GM23338 (cell line): ENCODE measurements around the gene NOS2. TPM values are rescaled to one million over a fixed set of nuclear protein-coding genes. Genes with fewer than 3 reads are reported as not detected.

Source experiments
- ATAC-seq: fragments of 200-7000 bp; cut with Tn5 transposase; 3 replicates; pipeline ENCODE4 v1.9.1; 2020
- DNase-seq: peaks from one replicate; pipeline ENCODE4 v3.0.0-alpha.2; 2015; ENCODE audit warnings: low spot score
- H2AFZ ChIP-seq: fragments of 200-600 bp; sonication (generic); 2 replicates; pipeline ENCODE4 v1.8.0; 2016; ENCODE audit warnings: antibody characterized with exemption, mild to moderate bottlenecking, moderate library complexity
- H3F3A ChIP-seq: fragments of 200-600 bp; sonication (generic); replicated peaks from 2 replicates; pipeline ENCODE4 v1.8.0; 2017; ENCODE audit warnings: antibody characterized with exemption, mixed run types, low read depth
- H3K27ac ChIP-seq: fragments of 200-600 bp; sonication (generic); 2 replicates; pipeline ENCODE4 v1.6.1; 2016; ENCODE audit warnings: low read depth
- H3K27me3 ChIP-seq: fragments of 200-600 bp; sonication (generic); 2 replicates; pipeline ENCODE4 v1.8.0; 2016; ENCODE audit warnings: mild to moderate bottlenecking, mixed run types, moderate library complexity; ENCODE audit not compliant: insufficient read depth
- H3K36me3 ChIP-seq: fragments of 200-600 bp; sonication (generic); 2 replicates; pipeline ENCODE4 v1.8.0; 2016; ENCODE audit warnings: mild to moderate bottlenecking; ENCODE audit not compliant: insufficient read depth
- H3K4me1 ChIP-seq: fragments of 200-600 bp; sonication (generic); 2 replicates; pipeline ENCODE4 v1.8.0; 2016; ENCODE audit warnings: mild to moderate bottlenecking, moderate library complexity; ENCODE audit not compliant: insufficient read depth
- H3K4me2 ChIP-seq: fragments of 200-600 bp; sonication (generic); 2 replicates; pipeline ENCODE4 v1.7.1; 2017; ENCODE audit warnings: mixed run types
- H3K4me3 ChIP-seq: fragments of 200-600 bp; sonication (generic); 2 replicates; pipeline ENCODE4 v1.6.1; 2016; ENCODE audit warnings: mixed run types
- H3K79me2 ChIP-seq: fragments of 200-600 bp; sonication (generic); replicated peaks from 2 replicates; pipeline ENCODE4 v1.8.0; 2017; ENCODE audit warnings: mild to moderate bottlenecking; ENCODE audit not compliant: insufficient read depth
- H3K9me2 ChIP-seq: fragments of 200-600 bp; sonication (generic); 2 replicates; pipeline ENCODE4 v1.8.0; 2017; ENCODE audit not compliant: insufficient read depth
- H4K20me1 ChIP-seq: fragments of 200-600 bp; sonication (generic); replicated peaks from 2 replicates; pipeline ENCODE4 v1.8.0; 2017; ENCODE audit warnings: mild to moderate bottlenecking; ENCODE audit not compliant: insufficient read depth
- H3K27ac Mint-ChIP-seq: 2 replicates; pipeline ENCODE4 v1.8.0; 2020; ENCODE audit warnings: inconsistent platforms, mild to moderate bottlenecking, moderate library complexity, mixed read lengths
- H3K27me3 Mint-ChIP-seq: 3 replicates; pipeline ENCODE4 v1.8.0; 2022; ENCODE audit warnings: low read depth, mild to moderate bottlenecking, moderate library complexity, mixed read lengths, inconsistent platforms; ENCODE audit not compliant: insufficient read depth, poor library complexity
- H3K36me3 Mint-ChIP-seq: 3 replicates; pipeline ENCODE4 v1.8.0; 2021; ENCODE audit warnings: low read depth, mild to moderate bottlenecking, inconsistent platforms, moderate library complexity, mixed read lengths
- H3K4me1 Mint-ChIP-seq: 3 replicates; pipeline ENCODE4 v1.8.0; 2020; ENCODE audit warnings: mild to moderate bottlenecking, inconsistent platforms, mixed read lengths
- H3K4me3 Mint-ChIP-seq: 3 replicates; pipeline ENCODE4 v1.8.0; 2021; ENCODE audit warnings: moderate library complexity, mild to moderate bottlenecking, inconsistent platforms, mixed read lengths
- H3K9me3 Mint-ChIP-seq: 3 replicates; pipeline ENCODE4 v1.8.0; 2020; ENCODE audit warnings: moderate library complexity, mild to moderate bottlenecking, inconsistent platforms, mixed read lengths
- EZH2 ChIP-seq: fragments of 200-600 bp; sonication (generic); IDR thresholded peaks from one replicate; pipeline ENCODE4 v1.8.0; 2017; ENCODE audit warnings: antibody characterized with exemption, mild to moderate bottlenecking, low read depth; ENCODE audit not compliant: unreplicated experiment
- EZH2phosphoT487 ChIP-seq: fragments of 200-600 bp; sonication (generic); IDR thresholded peaks from one replicate; pipeline ENCODE4 v1.8.1; 2018; ENCODE audit warnings: antibody characterized with exemption; ENCODE audit not compliant: unreplicated experiment
- JUNB ChIP-seq: IDR thresholded peaks from one replicate; pipeline ENCODE4 v1.6.1; 2016; ENCODE audit warnings: antibody characterized with exemption; ENCODE audit not compliant: unreplicated experiment
- POLR2AphosphoS5 ChIP-seq: IDR thresholded peaks from 2 replicates; pipeline ENCODE4 v1.6.1; 2016; ENCODE audit warnings: antibody characterized with exemption, low read depth
- STAT1 ChIP-seq: IDR thresholded peaks from one replicate; pipeline ENCODE4 v1.6.1; 2016; ENCODE audit warnings: antibody characterized with exemption; ENCODE audit not compliant: unreplicated experiment
- polyA plus RNA-seq: library from polyadenylated mRNA; unstranded; fragments of >200 nt; fragmentation: Nextera tagmentation; extraction: Ambion mirVana; gene quantifications from 2 replicates; pipeline ENCODE4 v1.2.1, GENCODE V29; 2016
- total RNA-seq: library from RNA; depleted of rRNA; stranded (reverse); fragments of >200 nt; shearing (Covaris generic); gene quantifications from 2 replicates; pipeline ENCODE4 v1.2.3, GENCODE V29; 2014
- TF ChIP-seq, protein P1 (sequence below): IDR thresholded peaks from one replicate; pipeline ENCODE4 v1.6.1; 2018; ENCODE audit warnings: antibody characterized with exemption; ENCODE audit not compliant: unreplicated experiment
- TF ChIP-seq, protein P2 (sequence below), 2 experiments: fragments of 200-600 bp in 1 of 2; sonication (generic) in 1 of 2; conservative IDR thresholded peaks; 2 replicates each; pipeline versions ENCODE4 v1.5.1 to v1.6.1; 2016 to 2017; ENCODE audit warnings: antibody characterized with exemption in 2 of 2, low read depth in 2 of 2, mild to moderate bottlenecking in 2 of 2, moderate library complexity in 1 of 2
- TF ChIP-seq, protein P3 (sequence below): IDR thresholded peaks from 2 replicates; pipeline ENCODE4 v1.6.1; 2016; ENCODE audit warnings: antibody characterized with exemption

Gene NOS2
- total and polyA plus RNA-seq, 2 experiments from 2014 or later, result 0.44 to 2.7 TPM

DNA sequence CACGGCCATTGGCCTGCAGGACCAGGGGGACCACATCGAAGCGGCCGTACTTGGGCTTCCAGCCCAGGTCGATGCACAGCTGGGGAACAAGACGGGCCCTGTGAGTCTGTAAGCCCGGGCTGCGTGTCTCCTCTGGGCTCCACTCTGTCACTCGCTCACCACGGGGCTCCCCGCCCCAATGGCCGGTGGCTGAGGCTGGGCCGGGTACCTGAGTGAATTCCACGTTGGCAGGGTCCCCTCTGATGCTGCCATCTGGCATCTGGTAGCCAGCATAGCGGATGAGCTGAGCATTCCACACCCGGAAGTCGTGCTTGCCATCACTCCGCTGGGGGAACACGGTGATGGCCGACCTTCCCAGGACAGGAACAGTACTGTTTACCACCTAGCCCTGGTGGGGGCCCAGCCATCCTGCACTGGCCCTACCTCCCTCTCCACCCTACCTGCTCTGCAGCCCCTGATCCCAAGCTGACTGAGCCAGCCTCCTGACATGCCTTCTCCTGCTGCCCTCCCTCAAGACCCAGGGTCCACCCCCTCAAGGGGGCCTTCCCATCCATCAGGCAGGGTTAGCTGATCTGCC lies 19.4 kb downstream of the NOS2 start:
- Mint-ChIP-seq H3K9me3 (no peaks in the 10 kb centered on the region; the same call in 2 of the 3 replicates), H3K4me1 (peaks cover 23% of the 10 kb centered on the region), H3K4me3 (no peak overlapping the region), H3K36me3 (no peaks in the 10 kb centered on the region; the same call in 2 of the 3 replicates), H3K27ac (no peak overlapping the region), H3K27me3 (peaks cover 11% of the 10 kb centered on the region)
- DNase-seq (no peak), ATAC-seq (no peak)
- Histone ChIP-seq H3F3A (no peaks in the 10 kb centered on the region), H3K27me3 (no peaks in the 10 kb centered on the region), H3K4me3 (no peak overlapping the region), H4K20me1 (no peaks in the 10 kb centered on the region), H3K36me3 (no peaks in the 10 kb centered on the region), H3K4me1 (peaks cover 6% of the 10 kb centered on the region; the same call in 1 of the 2 replicates), H3K27ac (no peak overlapping the region), H2AFZ (no peak overlapping the region), H3K9me2 (no peaks in the 10 kb centered on the region), H3K79me2 (no peaks in the 10 kb centered on the region), H3K4me2 (no peak overlapping the region)
- TF ChIP-seq, protein P1, sequence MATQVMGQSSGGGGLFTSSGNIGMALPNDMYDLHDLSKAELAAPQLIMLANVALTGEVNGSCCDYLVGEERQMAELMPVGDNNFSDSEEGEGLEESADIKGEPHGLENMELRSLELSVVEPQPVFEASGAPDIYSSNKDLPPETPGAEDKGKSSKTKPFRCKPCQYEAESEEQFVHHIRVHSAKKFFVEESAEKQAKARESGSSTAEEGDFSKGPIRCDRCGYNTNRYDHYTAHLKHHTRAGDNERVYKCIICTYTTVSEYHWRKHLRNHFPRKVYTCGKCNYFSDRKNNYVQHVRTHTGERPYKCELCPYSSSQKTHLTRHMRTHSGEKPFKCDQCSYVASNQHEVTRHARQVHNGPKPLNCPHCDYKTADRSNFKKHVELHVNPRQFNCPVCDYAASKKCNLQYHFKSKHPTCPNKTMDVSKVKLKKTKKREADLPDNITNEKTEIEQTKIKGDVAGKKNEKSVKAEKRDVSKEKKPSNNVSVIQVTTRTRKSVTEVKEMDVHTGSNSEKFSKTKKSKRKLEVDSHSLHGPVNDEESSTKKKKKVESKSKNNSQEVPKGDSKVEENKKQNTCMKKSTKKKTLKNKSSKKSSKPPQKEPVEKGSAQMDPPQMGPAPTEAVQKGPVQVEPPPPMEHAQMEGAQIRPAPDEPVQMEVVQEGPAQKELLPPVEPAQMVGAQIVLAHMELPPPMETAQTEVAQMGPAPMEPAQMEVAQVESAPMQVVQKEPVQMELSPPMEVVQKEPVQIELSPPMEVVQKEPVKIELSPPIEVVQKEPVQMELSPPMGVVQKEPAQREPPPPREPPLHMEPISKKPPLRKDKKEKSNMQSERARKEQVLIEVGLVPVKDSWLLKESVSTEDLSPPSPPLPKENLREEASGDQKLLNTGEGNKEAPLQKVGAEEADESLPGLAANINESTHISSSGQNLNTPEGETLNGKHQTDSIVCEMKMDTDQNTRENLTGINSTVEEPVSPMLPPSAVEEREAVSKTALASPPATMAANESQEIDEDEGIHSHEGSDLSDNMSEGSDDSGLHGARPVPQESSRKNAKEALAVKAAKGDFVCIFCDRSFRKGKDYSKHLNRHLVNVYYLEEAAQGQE, result no peak
- TF ChIP-seq POLR2AphosphoS5 (no peak), STAT1 (no peak), EZH2 (no peak), EZH2phosphoT487 (no peak)
- TF ChIP-seq, protein P2, sequence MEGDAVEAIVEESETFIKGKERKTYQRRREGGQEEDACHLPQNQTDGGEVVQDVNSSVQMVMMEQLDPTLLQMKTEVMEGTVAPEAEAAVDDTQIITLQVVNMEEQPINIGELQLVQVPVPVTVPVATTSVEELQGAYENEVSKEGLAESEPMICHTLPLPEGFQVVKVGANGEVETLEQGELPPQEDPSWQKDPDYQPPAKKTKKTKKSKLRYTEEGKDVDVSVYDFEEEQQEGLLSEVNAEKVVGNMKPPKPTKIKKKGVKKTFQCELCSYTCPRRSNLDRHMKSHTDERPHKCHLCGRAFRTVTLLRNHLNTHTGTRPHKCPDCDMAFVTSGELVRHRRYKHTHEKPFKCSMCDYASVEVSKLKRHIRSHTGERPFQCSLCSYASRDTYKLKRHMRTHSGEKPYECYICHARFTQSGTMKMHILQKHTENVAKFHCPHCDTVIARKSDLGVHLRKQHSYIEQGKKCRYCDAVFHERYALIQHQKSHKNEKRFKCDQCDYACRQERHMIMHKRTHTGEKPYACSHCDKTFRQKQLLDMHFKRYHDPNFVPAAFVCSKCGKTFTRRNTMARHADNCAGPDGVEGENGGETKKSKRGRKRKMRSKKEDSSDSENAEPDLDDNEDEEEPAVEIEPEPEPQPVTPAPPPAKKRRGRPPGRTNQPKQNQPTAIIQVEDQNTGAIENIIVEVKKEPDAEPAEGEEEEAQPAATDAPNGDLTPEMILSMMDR (conservative IDR thresholded peaks at IDR 0.05; ENCODE audit: low read depth in 2 of 2), result no peak

DNA sequence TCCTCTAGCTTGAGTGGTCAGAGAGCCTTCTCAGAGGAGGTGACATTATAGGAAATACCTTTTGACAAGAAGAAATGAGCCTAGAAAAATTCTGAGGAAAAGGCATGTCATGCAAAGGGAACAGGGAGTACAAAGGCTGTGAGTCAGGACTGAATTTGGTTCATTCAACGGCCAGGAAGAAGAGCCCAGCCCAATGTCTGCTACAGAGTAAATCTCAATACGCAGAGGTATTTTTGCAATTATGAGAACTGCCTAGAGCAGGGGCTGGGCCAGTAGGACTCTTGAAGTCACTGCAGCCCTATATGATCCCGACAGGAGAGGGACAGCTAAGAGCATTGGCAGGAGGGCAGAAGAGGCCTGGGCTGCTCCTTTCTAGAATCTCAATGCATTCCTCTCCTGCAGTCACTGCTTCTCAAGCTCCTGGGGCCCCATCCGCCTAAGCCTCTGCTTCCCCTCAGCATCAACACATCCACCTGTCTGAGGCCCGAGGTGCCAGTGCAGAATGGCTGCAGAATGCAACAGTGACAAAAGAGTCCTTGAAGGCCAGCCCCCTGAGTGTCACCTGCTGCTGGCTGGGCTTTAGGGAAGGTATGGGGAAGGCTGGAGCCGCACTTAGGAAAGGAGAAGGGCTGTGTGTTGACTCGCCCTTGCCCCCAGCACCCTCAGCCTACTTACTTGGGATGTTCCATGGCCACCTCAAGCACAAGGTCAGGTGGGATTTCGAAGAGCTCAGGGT lies 20.1 kb downstream of the NOS2 start:
- peaks cover 6% of the 10 kb centered on the region; the same call in 1 of the 2 replicates for H3K4me1 ChIP-seq
- Mint-ChIP-seq H3K27me3 (peaks cover 11% of the 10 kb centered on the region), H3K4me1 (peaks cover 23% of the 10 kb centered on the region), H3K4me3 (no peak overlapping the region), H3K27ac (no peak overlapping the region), H3K36me3 (no peaks in the 10 kb centered on the region; the same call in 2 of the 3 replicates), H3K9me3 (no peaks in the 10 kb centered on the region; the same call in 2 of the 3 replicates)
- no peaks in the 10 kb centered on the region for H3K9me2 ChIP-seq
- H3K27ac ChIP-seq, result no peak overlapping the region
- no peaks in the 10 kb centered on the region for H4K20me1 ChIP-seq
- no peak overlapping the region for H3K4me2 ChIP-seq
- no peak overlapping the region for H3K4me3 ChIP-seq
- H3F3A ChIP-seq, result no peaks in the 10 kb centered on the region
- H2AFZ ChIP-seq, result no peak overlapping the region
- H3K36me3 ChIP-seq, result no peaks in the 10 kb centered on the region
- H3K79me2 ChIP-seq, result no peaks in the 10 kb centered on the region
- ATAC-seq (no peak), DNase-seq (no peak)
- no peaks in the 10 kb centered on the region for H3K27me3 ChIP-seq
- TF ChIP-seq, protein P3, sequence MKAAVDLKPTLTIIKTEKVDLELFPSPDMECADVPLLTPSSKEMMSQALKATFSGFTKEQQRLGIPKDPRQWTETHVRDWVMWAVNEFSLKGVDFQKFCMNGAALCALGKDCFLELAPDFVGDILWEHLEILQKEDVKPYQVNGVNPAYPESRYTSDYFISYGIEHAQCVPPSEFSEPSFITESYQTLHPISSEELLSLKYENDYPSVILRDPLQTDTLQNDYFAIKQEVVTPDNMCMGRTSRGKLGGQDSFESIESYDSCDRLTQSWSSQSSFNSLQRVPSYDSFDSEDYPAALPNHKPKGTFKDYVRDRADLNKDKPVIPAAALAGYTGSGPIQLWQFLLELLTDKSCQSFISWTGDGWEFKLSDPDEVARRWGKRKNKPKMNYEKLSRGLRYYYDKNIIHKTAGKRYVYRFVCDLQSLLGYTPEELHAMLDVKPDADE, result no peak
- no peak for TF ChIP-seq JUNB
- TF ChIP-seq, protein P1, result no peak
- TF ChIP-seq EZH2phosphoT487, result no peak
- TF ChIP-seq, protein P2 (conservative IDR thresholded peaks at IDR 0.05; ENCODE audit: low read depth in 2 of 2), result no peak
- no peak for TF ChIP-seq STAT1
